Fibroblast of villous mesenchyme (primary cell): ENCODE results near the gene ETV4. TPM values are rescaled to one million over a fixed set of nuclear protein-coding genes. Genes with fewer than 3 reads are reported as not detected.
A peak's percentile ranks its signal among the peaks of the same experiment; 100 is the strongest.

ENCODE experiments used
- DNase-seq: peaks from one replicate; pipeline ENCODE4 v3.0.0-alpha.2; 2010; ENCODE audit warnings: low read depth
- H3K4me3 ChIP-seq: 2 replicates; pipeline ENCODE4 v1.5.1; 2011; ENCODE audit warnings: low read depth, mild to moderate bottlenecking, low read length
- CTCF ChIP-seq: IDR thresholded peaks from 2 replicates; pipeline ENCODE4 v1.5.1; 2012; ENCODE audit warnings: low read depth, mild to moderate bottlenecking, low read length; ENCODE audit not compliant: insufficient read depth
- total RNA-seq: library from RNA; depleted of rRNA; stranded (reverse); fragments of >200 nt; gene quantifications from 2 replicates; pipeline ENCODE4 v1.2.3, GENCODE V29; 2012

ETV4 gene
- total RNA-seq, 1 donor, result 4.7 TPM

GRCh38 chr17:43587647-43588046, 41.5 kb upstream of the ETV4 start:
- TF ChIP-seq CTCF, result no peak
- no peak for DNase-seq
- H3K4me3 ChIP-seq, result no peak overlapping the region

GRCh38 chr17:43584666-43585102, 38.5 kb upstream of the ETV4 start:
- no peak for TF ChIP-seq CTCF
- no peak overlapping the region for H3K4me3 ChIP-seq
- DNase-seq, result peak; percentile 73

GRCh38 chr17:43583332-43583731, 37.2 kb upstream of the ETV4 start:
- no peak overlapping the region for H3K4me3 ChIP-seq
- no peak for TF ChIP-seq CTCF
- no peak for DNase-seq

DNA sequence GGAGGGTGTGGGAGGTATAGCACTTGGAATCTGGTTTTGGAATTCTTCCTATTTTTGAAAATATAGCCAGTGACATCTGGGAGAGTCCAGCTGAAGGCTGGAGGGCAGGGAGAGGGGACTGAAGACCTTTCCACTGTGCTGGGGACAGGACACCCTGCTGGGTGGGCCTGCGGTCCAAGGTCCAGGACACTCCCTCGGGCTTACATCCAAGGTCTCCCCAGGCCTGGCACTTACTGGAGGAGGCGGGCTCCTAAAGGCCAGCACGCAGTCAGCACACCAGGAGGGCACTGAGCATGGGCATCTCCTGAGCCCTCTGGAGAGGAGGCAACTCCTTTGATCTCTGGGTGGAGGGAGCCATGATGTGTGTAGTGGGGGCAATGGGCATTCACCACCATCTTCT, 35.5 kb upstream of the ETV4 start:
- no peak for TF ChIP-seq CTCF
- no peak for DNase-seq
- no peak overlapping the region for H3K4me3 ChIP-seq

DNA sequence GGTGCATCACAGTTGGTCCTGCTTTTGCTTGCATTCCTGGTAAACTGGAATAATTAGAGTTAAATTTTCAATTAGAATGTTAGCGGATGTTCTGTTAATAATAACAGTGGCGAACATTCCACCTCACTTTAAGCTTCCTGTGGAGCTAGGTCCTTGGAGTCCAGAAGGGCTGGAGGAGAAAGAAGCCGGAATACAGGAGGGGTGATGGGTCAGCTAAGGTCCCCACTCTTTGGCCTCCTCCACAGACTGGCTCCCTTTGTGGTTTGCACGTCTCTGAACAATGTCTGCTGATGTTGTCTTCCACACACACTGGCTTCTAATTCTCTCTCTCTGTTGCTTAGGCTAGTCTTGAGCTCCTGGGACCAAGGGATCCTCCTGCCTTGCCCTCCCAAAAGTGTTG, 35.0 kb upstream of the ETV4 start:
- no peak for TF ChIP-seq CTCF
- no peak for DNase-seq
- no peak overlapping the region for H3K4me3 ChIP-seq

DNA sequence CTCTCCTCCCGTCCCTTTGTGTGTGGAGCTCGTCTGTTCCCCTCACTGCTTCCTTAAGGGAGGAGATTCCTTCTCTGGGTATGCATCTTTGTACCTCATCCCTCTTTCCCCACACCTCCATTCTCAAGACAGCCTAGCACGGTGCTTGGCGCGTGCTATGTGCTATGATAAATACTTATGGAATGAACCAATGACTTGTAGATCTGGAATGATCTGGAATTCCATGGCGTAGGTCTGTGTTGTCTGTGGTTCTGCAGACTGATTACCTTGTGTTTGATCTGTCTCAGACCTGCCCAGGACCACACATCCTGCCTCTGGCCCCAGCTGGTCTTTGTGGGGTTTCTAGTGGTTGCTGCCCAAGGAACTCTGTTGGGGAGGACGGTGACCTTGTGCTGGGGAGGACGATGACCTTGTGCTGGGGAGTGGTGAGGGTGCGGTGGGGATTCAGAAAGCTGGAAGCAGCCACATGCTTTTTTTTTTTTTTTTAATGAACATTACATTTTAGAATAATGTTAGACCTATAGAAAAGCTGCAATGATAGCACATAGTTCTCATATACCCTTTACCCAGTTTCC, 33.5 kb upstream of the ETV4 start:
- TF ChIP-seq CTCF, result no peak
- DNase-seq, result peak; percentile 64

GRCh38 chr17:43578699-43579565, 32.8 kb upstream of the ETV4 start:
- H3K4me3 ChIP-seq, result no peak overlapping the region
- DNase-seq, result peak; percentile 53
- TF ChIP-seq CTCF, result no peak

More for the DNA sequence above, 33.5 kb upstream of the ETV4 start:
- H3K4me3 ChIP-seq, result no peak overlapping the region
